ENCODE data around the gene TMEM54. TPM values are rescaled to one million over a fixed set of nuclear protein-coding genes. Genes with fewer than 3 reads are reported as not detected.

TMEM54 gene
- polyA plus RNA-seq, 3 donors = 19.6 to 41.3 (median 24.4) TPM

- H3K27ac ChIP-seq (ENCODE audit: low read depth, low read length) = no peak overlapping the region
- 91 to 96% (median 91%) methylated on average over 9 of the region's 9 CpGs for WGBS, 3 donors
Measured at GRCh38 chr1:32898056-32898455, 3.1 kb downstream of the TMEM54 start.

GRCh38 chr1:32897082-32898049, 3.8 kb downstream of the TMEM54 start:
- 76 to 82% (median 79%) methylated on average over 11 of the region's 11 CpGs for WGBS, 3 donors
- H3K27ac ChIP-seq (ENCODE audit: low read depth, low read length) = no peak overlapping the region

DNA sequence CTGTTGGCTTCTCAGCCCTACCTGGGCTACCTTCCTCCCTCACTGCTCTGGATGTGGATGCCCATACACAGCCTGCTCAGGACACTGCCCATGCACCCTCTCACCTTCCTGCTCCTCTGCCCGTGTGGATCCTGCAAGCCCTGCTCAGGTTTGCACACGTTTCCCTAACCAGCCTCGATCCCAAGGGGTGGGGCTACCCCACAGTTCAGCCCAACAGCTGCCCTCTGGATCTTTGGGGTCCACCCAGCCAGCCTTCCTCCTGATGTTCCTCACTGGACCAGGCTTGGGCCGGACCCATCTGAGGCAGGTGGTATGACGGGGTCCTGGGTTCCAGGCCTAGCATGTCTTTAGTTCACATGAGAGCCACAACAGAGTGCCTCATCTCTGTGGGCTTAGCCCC, 4.7 kb downstream of the TMEM54 start:
- 80 to 85% (median 80%) methylated on average over 5 of the region's 5 CpGs for WGBS, 3 donors

GRCh38 chr1:32895325-32896215, 5.6 kb downstream of the TMEM54 start:
- WGBS, 3 donors = 90 to 95% (median 92%) methylated on average over 26 of the region's 26 CpGs
- H3K27ac ChIP-seq (ENCODE audit: low read depth, low read length) = no peak overlapping the region

More for the DNA sequence above, 4.7 kb downstream of the TMEM54 start:
- no peak overlapping the region for H3K27ac ChIP-seq (ENCODE audit: low read depth, low read length)

DNA sequence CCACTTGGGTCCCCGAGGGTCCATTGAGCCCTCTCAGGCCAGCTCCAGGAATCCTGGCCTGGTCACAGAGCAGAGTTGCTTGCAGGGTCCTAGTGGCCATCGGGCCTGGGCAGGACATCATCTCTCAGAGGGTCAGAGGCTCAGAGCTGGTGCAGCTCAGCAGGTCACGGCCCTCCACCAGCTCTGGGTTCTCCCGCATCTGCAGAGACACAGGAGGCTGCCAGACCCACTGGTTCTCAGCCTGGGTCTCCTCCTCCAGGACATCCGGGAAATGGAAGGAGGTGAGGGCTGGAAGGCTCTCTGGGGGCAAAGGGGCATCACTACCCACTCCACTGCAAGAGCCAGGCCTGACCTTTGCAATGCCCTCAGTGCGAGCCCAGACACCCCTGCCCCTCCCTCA, 6.5 kb downstream of the TMEM54 start:
- 81 to 87% (median 87%) methylated on average over 6 of the region's 6 CpGs for WGBS, 3 donors

GRCh38 chr1:32894019-32894600, 7.1 kb downstream of the TMEM54 start:
- H3K27ac ChIP-seq (ENCODE audit: low read depth, low read length) = no peak overlapping the region
- WGBS, 3 donors = 67 to 78% (median 69%) methylated on average over 8 of the region's 8 CpGs

More for the DNA sequence above, 6.5 kb downstream of the TMEM54 start:
- no peak overlapping the region for H3K27ac ChIP-seq (ENCODE audit: low read depth, low read length)

- no peak overlapping the region for H3K27ac ChIP-seq (ENCODE audit: low read depth, low read length)
- WGBS, 3 donors = 2 to 5% (median 2%) methylated on average over 51 to 58 of the region's 58 CpGs
Measured at GRCh38 chr1:32893198-32894018, 7.8 kb downstream of the TMEM54 start.

DNA sequence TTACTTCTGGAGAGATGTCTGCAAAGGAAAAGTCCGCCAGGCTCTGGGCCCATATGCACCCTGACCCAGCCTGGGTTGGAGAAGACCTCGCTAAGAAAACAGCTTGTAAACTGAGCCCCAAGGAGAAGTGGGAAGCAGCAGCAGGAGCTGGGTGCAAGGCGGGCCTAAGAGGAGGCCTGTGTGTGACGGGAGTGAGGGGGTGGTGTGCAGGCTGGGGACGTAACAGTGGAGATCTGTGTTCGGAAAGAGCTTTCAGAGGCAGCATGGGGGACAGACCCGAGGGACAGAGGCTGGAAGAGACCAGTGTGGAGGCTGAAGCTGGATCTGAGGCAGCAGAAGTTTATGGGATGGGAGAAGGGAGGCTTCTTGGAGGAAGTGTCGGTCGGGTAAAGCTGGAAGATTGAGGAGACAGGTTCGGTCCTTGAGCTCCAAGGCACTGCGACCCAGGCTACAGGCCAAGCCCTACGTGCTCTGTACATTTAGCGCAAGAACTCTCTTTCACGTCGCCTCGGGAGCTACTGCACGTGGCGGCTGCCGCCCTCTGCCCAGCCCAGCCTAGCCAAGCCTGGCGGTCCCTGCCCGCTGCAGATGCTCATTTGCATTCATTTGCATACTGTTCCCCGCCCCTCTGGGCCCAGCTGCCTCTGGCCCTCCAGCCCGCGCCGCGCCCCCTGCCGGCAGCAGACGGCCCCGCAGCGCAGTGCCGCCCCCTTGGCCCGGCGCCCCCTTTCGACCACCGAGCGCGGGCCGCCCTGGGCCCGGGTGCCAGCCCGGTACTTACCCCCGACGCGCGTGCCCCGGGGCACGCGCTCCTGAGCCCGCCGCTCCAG, 8.6 kb downstream of the TMEM54 start:
- H3K27ac ChIP-seq (ENCODE audit: low read depth, low read length) = no peak overlapping the region
- WGBS, 3 donors = 20 to 28% (median 22%) methylated on average over 27 to 49 of the region's 49 CpGs

GRCh38 chr1:32891630-32892029, 9.6 kb downstream of the TMEM54 start:
- 86 to 96% (median 91%) methylated on average over 3 of the region's 3 CpGs for WGBS, 3 donors
- H3K27ac ChIP-seq (ENCODE audit: low read depth, low read length) = no peak overlapping the region

GRCh38 chr1:32891241-32891570, 10.0 kb downstream of the TMEM54 start:
- H3K27ac ChIP-seq (ENCODE audit: low read depth, low read length) = no peak overlapping the region
- WGBS, 3 donors = 94 to 100% (median 94%) methylated on average over 1 of the region's 1 CpG

DNA sequence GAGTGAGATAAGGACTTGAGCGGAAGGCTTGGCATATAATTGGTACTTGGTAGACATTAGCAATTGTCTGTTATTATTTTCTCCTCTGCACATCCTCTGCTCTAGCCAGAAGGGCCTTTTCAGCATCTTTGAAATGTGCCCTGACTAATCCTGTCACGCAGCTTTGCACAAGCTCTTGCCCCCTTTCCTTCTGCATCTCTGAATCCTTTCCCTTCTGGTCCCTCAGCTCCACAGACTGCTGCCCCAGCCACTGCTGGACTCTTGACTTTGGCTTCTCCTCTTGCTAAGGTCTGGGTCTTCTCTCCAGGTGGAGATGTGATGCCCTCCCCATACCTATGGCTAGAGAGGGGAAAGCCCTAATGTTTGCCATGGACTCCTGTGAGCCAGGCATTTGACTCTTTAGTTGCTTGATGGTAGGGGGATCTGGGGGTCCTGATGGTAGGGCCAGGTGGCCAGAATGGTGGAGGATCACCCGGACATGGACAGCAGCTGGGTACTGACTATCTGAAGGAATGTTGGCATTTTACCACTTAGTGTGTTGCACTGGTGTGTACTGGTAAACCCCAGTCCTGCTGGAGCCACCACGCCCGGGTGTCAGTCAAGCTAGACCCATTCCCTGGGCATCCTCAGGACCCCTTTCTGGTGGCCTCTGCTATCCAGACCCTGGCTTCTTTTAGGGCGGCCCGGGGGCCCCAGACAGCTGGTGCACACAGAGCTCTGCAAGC, 10.5 kb downstream of the TMEM54 start:
- H3K27ac ChIP-seq (ENCODE audit: low read depth, low read length) = no peak overlapping the region
- WGBS, 3 donors = 72 to 91% (median 90%) methylated on average over 7 of the region's 7 CpGs

GRCh38 chr1:32889731-32890278, 11.4 kb downstream of the TMEM54 start:
- no peak overlapping the region for H3K27ac ChIP-seq (ENCODE audit: low read depth, low read length)
- 90 to 92% (median 91%) methylated on average over 3 of the region's 3 CpGs for WGBS, 3 donors

DNA sequence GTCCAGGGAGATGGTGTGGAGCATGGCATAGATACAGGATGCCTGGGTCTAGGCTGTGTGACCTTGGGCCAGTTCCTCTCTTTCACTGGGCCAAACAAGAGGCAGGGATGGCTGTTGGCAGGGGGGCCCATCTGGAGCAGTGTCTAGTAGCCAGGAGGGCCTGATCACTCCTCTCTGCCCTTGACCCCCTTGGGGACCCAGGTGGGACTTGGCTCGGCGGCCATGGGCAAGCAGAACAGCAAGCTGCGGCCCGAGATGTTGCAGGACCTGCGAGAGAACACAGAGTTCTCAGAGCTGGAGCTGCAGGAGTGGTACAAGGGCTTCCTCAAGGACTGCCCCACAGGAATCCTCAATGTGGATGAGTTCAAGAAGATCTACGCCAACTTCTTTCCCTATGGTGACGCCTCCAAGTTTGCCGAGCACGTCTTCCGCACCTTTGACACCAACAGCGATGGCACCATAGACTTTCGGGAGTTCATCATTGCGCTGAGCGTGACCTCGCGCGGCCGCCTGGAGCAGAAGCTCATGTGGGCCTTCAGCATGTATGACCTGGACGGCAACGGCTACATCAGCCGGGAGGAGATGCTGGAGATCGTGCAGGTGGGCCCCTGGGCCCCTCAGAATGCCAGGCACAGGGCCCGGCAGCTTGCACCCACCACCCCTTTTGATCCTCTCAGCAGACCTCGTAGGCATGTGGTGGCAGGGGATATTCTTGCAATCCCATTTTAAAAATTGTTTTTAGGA, 12.3 kb downstream of the TMEM54 start:
- 90 to 95% (median 90%) methylated on average over 24 of the region's 24 CpGs for WGBS, 3 donors
- no peak overlapping the region for H3K27ac ChIP-seq (ENCODE audit: low read depth, low read length)

DNA sequence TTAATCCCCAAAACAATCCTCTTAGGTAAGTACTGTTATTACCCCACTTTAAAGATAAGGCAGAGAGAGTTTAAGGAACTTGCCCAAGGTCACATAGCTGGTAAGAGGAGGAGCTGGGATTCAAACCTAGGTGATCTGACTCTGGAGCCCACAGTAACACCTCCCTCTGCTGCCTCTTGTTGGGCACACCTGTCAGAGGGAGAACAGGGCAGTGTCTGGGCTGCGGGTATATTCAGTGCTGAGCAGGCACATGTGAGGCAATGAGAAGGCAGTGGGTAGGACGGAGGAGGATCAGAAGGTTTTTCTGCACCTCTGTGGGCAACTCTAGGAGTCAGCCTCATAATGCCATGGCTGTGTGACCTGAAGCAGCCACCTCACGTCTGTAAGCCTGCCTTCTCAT, 13.1 kb downstream of the TMEM54 start:
- 60 to 81% (median 78%) methylated on average over 3 of the region's 3 CpGs for WGBS, 3 donors

GRCh38 chr1:32887623-32888022, 13.6 kb downstream of the TMEM54 start:
- WGBS, 3 donors = 74 to 79% (median 78%) methylated on average over 12 of the region's 12 CpGs
- H3K27ac ChIP-seq (ENCODE audit: low read depth, low read length) = no peak overlapping the region

More for the DNA sequence above, 13.1 kb downstream of the TMEM54 start:
- H3K27ac ChIP-seq (ENCODE audit: low read depth, low read length) = no peak overlapping the region

Measured in adipose tissue (tissue), 3 donors.